Fibroblast of villous mesenchyme (primary cell): Measurements from ENCODE around the gene LMO7. TPM values are rescaled to one million over a fixed set of nuclear protein-coding genes. Genes with fewer than 3 reads are reported as not detected.
A peak's percentile ranks its signal among the peaks of the same experiment; 100 is the strongest.

Source experiments
- DNase-seq: peaks from one replicate; pipeline ENCODE4 v3.0.0-alpha.2; 2010; ENCODE audit warnings: low read depth
- H3K4me3 ChIP-seq: 2 replicates; pipeline ENCODE4 v1.5.1; 2011; ENCODE audit warnings: low read depth, mild to moderate bottlenecking, low read length
- total RNA-seq: library from RNA; depleted of rRNA; stranded (reverse); fragments of >200 nt; gene quantifications from 2 replicates; pipeline ENCODE4 v1.2.3, GENCODE V29; 2012
- TF ChIP-seq, protein P1 (sequence below): IDR thresholded peaks from 2 replicates; pipeline ENCODE4 v1.5.1; 2012; ENCODE audit warnings: low read depth, mild to moderate bottlenecking, low read length; ENCODE audit not compliant: insufficient read depth

The LMO7 gene
- total RNA-seq, 1 donor = 174 TPM

DNA sequence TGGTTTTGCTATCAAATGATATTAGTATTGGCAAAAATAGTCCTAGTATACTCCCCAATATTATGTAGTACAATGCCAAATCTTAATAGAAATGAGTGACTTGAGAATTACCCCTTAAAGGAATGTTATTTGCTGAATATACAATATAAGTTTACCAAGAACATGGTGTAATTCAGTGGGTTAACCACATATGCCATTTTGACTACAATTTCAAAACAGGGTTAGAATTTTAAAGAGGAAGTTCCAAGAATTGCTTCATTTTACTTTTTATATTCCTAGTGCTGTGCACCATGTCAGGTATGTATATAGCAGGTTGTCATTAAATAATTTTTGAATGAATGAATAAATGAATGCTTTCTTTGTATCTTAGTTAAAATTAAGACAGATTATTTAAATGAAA, 66.3 kb downstream of the LMO7 start:
- no peak for DNase-seq

DNA sequence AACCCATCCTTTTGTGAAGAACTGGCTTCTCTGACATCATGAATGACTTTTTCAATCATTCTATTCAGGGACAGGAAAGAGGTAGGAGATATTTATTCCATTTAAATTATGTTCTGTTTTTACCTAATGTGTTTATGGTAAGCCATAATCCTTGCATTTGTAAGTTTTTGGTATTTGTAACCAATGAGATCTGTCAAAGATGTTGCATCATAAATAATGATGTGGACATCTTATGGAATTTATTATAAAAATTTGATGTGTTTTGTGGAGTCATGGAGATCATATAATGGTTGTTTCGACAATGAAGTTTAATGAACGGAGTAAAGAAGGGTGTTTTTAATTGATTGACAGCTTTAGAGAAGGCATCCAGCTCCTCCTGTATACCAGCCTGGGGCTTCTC, 67.6 kb downstream of the LMO7 start:
- DNase-seq = no peak
- TF ChIP-seq, protein P1, sequence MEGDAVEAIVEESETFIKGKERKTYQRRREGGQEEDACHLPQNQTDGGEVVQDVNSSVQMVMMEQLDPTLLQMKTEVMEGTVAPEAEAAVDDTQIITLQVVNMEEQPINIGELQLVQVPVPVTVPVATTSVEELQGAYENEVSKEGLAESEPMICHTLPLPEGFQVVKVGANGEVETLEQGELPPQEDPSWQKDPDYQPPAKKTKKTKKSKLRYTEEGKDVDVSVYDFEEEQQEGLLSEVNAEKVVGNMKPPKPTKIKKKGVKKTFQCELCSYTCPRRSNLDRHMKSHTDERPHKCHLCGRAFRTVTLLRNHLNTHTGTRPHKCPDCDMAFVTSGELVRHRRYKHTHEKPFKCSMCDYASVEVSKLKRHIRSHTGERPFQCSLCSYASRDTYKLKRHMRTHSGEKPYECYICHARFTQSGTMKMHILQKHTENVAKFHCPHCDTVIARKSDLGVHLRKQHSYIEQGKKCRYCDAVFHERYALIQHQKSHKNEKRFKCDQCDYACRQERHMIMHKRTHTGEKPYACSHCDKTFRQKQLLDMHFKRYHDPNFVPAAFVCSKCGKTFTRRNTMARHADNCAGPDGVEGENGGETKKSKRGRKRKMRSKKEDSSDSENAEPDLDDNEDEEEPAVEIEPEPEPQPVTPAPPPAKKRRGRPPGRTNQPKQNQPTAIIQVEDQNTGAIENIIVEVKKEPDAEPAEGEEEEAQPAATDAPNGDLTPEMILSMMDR = no peak
- H3K4me3 ChIP-seq = no peak overlapping the region

More for the DNA sequence above, 66.3 kb downstream of the LMO7 start:
- TF ChIP-seq, protein P1 = no peak
- H3K4me3 ChIP-seq = no peak overlapping the region

GRCh38 chr13:75704194-75704926, 68.2 kb downstream of the LMO7 start:
- TF ChIP-seq, protein P1 = no peak
- H3K4me3 ChIP-seq = no peak overlapping the region
- peak; percentile 91 for DNase-seq

- peak; percentile 68 for DNase-seq
- TF ChIP-seq, protein P1 = no peak
- H3K4me3 ChIP-seq = peak overlapping the region; percentile 13
Observed at GRCh38 chr13:75704927-75705288, 68.8 kb downstream of the LMO7 start.

GRCh38 chr13:75705395-75705794, 69.3 kb downstream of the LMO7 start:
- TF ChIP-seq, protein P1 = no peak
- no peak overlapping the region for H3K4me3 ChIP-seq
- DNase-seq = peak; percentile 85

- no peak overlapping the region for H3K4me3 ChIP-seq
- TF ChIP-seq, protein P1 = no peak
- no peak for DNase-seq
Observed at GRCh38 chr13:75705908-75706307, 69.8 kb downstream of the LMO7 start.

DNA sequence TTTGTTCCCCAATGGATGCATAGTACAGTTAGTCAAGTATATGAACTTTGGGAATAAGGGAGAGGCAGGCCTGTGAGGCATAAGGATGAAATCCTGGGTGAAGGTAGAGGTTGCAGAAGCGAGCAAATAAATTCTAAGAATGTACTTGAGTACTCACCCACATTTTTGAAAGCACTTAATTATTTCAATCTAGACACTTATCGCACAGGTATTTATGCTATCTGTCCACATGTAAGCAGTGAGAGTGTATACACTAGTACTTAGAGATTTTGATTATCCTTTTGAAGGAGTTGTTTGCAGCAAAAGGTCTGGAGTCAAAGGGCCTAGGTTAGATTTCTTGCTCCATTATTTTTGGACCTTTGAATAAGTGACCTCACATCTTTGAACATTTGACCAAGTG, 77.7 kb downstream of the LMO7 start:
- no peak for DNase-seq
- no peak overlapping the region for H3K4me3 ChIP-seq
- TF ChIP-seq, protein P1 = no peak
